Uterus (tissue), 2 donors: ENCODE measurements around the gene PURB.

Source experiments
- POLR2A ChIP-seq, 2 donors: fragments of 450-650 bp; IDR thresholded peaks; one replicate each; pipeline ENCODE4 v1.6.1; 2016; ENCODE audit warnings: antibody characterized with exemption in 2 of 2, mild to moderate bottlenecking in 1 of 2, moderate library complexity in 1 of 2
- TF ChIP-seq, protein P1 (sequence below), 4 experiments: fragments of 200-600 bp in 2 of 4; fragments of 450-650 bp in 2 of 4; sonication (generic) in 2 of 4; IDR thresholded peaks; one replicate each; pipeline ENCODE4 v1.5.1; 2016 to 2019; ENCODE audit warnings: antibody characterized with exemption in 4 of 4, mild to moderate bottlenecking in 2 of 4, moderate library complexity in 1 of 4

GRCh38 chr7:44847509-44847919, 37.8 kb downstream of the PURB start:
- no peak for TF ChIP-seq POLR2A (IDR thresholded peaks at IDR 0.05)
- TF ChIP-seq, protein P1, sequence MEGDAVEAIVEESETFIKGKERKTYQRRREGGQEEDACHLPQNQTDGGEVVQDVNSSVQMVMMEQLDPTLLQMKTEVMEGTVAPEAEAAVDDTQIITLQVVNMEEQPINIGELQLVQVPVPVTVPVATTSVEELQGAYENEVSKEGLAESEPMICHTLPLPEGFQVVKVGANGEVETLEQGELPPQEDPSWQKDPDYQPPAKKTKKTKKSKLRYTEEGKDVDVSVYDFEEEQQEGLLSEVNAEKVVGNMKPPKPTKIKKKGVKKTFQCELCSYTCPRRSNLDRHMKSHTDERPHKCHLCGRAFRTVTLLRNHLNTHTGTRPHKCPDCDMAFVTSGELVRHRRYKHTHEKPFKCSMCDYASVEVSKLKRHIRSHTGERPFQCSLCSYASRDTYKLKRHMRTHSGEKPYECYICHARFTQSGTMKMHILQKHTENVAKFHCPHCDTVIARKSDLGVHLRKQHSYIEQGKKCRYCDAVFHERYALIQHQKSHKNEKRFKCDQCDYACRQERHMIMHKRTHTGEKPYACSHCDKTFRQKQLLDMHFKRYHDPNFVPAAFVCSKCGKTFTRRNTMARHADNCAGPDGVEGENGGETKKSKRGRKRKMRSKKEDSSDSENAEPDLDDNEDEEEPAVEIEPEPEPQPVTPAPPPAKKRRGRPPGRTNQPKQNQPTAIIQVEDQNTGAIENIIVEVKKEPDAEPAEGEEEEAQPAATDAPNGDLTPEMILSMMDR (IDR thresholded peaks at IDR 0.05), result peak; percentile 79 to 92 (median 90)
